T-helper 2 cell treated with Interferon-gamma antibody and Interleukin-4, amounts not matched to agents 5 μg/mL and 100 μg/mL, for 36 hours (primary cell): ENCODE data around the gene IGF1.

Experiments used
- DNase-seq: peaks from one replicate; pipeline ENCODE4 v3.0.0; 2021; ENCODE audit warnings: low spot score
- H3K27ac Mint-ChIP-seq: one replicate; pipeline ENCODE4 v1.8.0; 2021; ENCODE audit warnings: mild to moderate bottlenecking, mixed read lengths
- H3K27me3 Mint-ChIP-seq: one replicate; pipeline ENCODE4 v1.8.0; 2021; ENCODE audit warnings: low read depth, mixed read lengths
- H3K36me3 Mint-ChIP-seq: one replicate; pipeline ENCODE4 v1.8.0; 2021; ENCODE audit warnings: low read depth, mixed read lengths
- H3K4me1 Mint-ChIP-seq: one replicate; pipeline ENCODE4 v1.8.0; 2021; ENCODE audit warnings: low read depth, mixed read lengths
- H3K4me3 Mint-ChIP-seq: one replicate; pipeline ENCODE4 v1.8.0; 2022; ENCODE audit warnings: mild to moderate bottlenecking, moderate library complexity, mixed read lengths
- H3K9me3 Mint-ChIP-seq: one replicate; pipeline ENCODE4 v1.8.0; 2021; ENCODE audit warnings: mixed read lengths

IGF1 gene

DNA sequence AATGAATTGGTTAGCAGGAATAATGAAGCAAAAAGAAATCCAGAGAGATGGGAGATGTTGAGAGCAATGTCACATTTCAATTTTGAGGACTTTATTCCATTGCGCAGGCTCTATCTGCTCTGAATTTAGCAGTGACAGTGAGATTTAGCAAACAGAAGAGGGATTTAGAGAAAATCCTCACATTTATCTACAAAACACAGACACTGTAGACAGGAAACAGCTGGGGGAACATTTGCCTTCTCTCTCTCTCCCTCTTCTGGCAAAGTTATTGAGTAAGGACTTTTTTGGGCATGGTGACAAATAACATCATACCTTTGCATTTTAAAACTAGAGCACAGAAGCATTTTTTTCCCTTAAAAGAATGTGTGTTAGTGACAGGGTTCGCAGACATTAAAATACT, at the start of gene IGF1:
Gene IGF1, minus strand, starts transcription at position 158 of the 400 bp plus-strand sequence. CDS start 182 bp downstream, outside the sequence.
- Mint-ChIP-seq H3K4me1 (peaks cover 42% of the 10 kb centered on the region), H3K4me3 (no peak within 1 kb of the TSS), H3K36me3 (peaks cover 2% of the 10 kb centered on the region), H3K9me3 (peaks cover 10% of the 10 kb centered on the region), H3K27ac (no peak within 1 kb of the TSS), H3K27me3 (peaks cover 2% of the 10 kb centered on the region)
- DNase-seq: no peak

DNA sequence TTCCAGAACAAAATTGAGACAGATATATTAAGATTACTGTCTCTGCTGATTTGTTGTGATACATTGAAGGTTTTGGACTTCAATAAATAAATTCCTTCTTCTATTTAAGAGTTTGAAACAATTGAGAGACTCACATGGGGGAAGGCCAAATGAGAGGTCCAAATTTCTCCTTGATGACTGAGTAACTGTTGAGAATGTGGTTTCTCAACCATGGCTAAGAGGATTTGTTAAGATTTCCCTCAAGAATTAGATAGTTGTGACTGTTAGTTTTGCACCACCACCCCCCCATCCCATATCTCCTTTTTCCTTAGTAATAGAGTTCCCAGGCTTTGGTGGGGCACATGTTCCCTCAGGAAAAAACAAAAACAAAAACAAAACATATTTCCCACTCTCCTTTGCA, 47.7 kb upstream of the IGF1 start:
- Mint-ChIP-seq H3K27ac (no peak overlapping the region), H3K4me1 (no peaks in the 10 kb centered on the region), H3K27me3 (no peaks in the 10 kb centered on the region), H3K9me3 (no peaks in the 10 kb centered on the region), H3K4me3 (no peak overlapping the region), H3K36me3 (no peaks in the 10 kb centered on the region)
- no peak for DNase-seq

DNA sequence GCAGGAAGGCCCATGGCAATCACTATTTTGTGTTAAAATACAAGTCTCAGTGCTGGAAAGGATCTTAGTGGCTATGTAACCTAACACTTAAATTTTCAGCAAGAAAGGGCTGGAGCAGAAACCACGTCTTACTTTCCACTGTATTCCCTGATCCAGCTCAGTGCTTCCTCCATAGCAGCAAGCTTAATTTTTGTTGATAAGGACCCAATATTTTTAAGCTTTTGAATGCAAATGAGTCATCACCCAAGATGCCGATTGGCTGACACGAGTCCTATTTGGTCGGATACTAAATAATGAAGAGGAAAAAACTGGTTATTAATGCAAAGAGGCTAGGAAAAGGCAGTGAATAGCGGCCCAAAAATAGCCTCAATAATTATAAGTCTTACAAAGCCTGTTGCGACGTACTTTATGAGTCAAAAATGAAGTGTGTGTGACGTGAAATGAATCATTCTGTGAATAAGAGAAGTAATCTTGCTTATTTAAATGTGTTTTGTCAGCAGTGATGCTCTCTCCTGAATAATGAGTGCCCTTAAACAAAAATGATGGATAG, 46.9 kb upstream of the IGF1 start:
- H3K27ac Mint-ChIP-seq: no peak overlapping the region
- no peak overlapping the region for H3K4me3 Mint-ChIP-seq
- H3K4me1 Mint-ChIP-seq: no peaks in the 10 kb centered on the region
- H3K27me3 Mint-ChIP-seq: no peaks in the 10 kb centered on the region
- no peaks in the 10 kb centered on the region for H3K36me3 Mint-ChIP-seq
- H3K9me3 Mint-ChIP-seq: no peaks in the 10 kb centered on the region
- no peak for DNase-seq

DNA sequence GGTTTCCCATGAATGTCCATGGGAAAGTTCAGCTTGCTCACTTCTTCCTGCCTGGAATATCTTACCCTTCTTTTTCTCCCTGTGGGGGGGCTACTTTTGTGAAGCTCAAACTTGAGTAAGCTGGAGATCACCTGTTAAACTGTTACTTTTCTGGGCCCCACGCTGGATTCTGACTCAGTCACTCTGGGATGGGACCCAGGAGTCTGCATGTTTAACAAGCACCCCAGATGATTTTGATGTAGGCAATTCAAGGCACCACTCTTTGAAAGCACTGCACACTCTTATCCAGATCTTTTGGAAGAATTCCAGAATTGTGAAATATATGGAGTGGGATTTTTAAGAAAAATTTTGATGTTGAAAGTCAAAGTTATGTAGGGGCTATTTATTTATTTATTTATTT, 46.3 kb upstream of the IGF1 start:
- Mint-ChIP-seq H3K9me3 (no peaks in the 10 kb centered on the region), H3K27me3 (no peaks in the 10 kb centered on the region), H3K4me1 (no peaks in the 10 kb centered on the region), H3K4me3 (no peak overlapping the region), H3K27ac (no peak overlapping the region), H3K36me3 (no peaks in the 10 kb centered on the region)
- DNase-seq: no peak

DNA sequence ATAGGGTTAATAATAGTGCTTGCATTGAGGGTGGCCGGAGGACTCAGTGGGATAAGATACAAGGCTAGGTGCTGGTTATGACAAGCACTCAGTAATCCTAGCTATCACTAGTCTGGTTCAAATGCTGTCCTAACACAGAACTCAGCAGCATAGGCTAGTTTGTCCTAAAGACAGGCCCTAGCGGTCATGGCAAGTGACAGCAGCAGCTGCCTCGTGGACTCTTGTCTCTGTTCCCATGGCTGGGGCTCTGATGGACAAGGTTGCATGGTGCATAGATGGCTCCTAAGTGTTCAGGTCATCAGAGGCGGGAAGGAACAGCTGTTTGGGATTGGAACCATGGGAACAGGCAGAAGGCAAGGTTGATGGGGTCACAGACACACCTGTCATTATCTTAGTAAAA, 42.4 kb upstream of the IGF1 start:
- Mint-ChIP-seq H3K9me3 (no peaks in the 10 kb centered on the region), H3K27me3 (peaks cover 2% of the 10 kb centered on the region), H3K4me3 (no peak overlapping the region), H3K27ac (no peak overlapping the region), H3K36me3 (no peaks in the 10 kb centered on the region), H3K4me1 (no peaks in the 10 kb centered on the region)
- no peak for DNase-seq

DNA sequence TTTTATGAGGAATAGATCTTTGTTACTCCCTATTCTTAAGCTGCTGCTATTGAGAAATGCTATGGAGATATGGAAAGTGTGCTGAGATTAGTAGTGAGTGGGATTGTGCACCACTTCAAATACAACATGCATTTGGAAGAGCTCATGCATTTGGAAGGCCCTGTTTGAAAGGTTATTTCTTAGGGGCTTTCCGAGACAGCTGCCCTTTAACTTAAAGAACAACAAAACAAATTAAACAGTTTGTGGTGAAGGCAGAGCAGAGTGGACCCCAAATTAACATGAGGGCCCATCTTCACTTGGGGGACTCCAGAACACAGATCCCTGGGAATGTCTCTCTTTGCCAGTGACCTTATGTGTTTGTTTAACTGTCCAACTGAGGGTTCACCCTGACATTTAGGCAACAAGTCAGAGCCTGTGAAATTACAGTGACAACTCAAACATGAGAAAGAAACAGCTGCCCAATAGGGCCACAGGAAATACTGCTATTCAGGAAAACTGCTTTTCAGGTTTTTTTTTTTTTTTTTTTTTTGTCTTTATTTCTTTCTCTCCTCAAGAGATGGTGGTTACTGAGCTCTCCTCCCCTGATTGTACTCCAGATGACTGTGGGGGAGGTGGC, 41.4 kb upstream of the IGF1 start:
- H3K4me1 Mint-ChIP-seq: no peaks in the 10 kb centered on the region
- H3K36me3 Mint-ChIP-seq: no peaks in the 10 kb centered on the region
- DNase-seq: no peak
- H3K4me3 Mint-ChIP-seq: no peak overlapping the region
- no peak overlapping the region for H3K27ac Mint-ChIP-seq
- H3K9me3 Mint-ChIP-seq: no peaks in the 10 kb centered on the region
- peaks cover 2% of the 10 kb centered on the region for H3K27me3 Mint-ChIP-seq

DNA sequence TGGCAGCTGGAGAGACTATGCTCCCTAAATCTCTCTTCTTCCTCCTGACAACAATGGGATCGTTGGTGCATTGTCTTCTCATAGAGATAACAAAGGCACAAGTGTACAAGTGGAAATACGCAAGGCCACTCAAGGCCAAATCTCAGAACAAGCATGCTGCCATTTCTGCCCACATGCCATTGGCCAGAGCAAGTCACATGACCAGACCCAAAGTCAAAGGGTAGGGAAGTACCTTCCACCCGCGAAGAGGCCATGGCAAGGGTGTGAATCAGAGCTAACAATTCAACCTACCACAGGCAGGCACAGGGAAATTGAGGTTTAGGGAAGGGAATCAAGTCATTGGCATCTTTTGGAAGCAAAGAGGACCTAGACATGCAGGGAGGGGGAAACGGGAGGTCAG, 38.5 kb upstream of the IGF1 start:
- no peak for DNase-seq
- Mint-ChIP-seq H3K4me3 (no peak overlapping the region), H3K9me3 (no peaks in the 10 kb centered on the region)

DNA sequence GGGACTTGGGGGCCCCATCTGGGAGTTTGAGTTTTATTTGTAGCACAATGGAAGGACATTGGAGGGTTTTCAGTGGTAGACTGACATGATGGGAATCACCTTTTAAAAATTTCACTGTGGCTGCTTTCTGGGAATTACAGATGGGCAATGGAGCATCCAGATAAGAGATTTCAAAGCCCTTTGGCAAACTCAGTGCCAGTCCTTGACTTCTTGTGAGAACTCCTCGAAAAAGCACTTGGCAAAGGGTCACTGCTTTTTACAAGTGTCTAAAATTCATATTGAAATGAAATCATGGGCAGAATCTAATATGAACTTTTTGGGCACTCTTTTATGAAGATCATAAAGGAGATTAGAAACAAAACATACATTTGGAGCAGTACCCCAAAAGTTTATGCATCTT, 34.3 kb upstream of the IGF1 start:
- Mint-ChIP-seq H3K27me3 (peaks cover 8% of the 10 kb centered on the region), H3K36me3 (no peaks in the 10 kb centered on the region), H3K27ac (no peak overlapping the region), H3K4me1 (peaks cover 6% of the 10 kb centered on the region), H3K4me3 (no peak overlapping the region), H3K9me3 (no peaks in the 10 kb centered on the region)
- DNase-seq: no peak

More for the DNA sequence above, 38.5 kb upstream of the IGF1 start:
- no peak overlapping the region for H3K27ac Mint-ChIP-seq
- H3K27me3 Mint-ChIP-seq: peaks cover 2% of the 10 kb centered on the region
- H3K4me1 Mint-ChIP-seq: no peaks in the 10 kb centered on the region
- H3K36me3 Mint-ChIP-seq: no peaks in the 10 kb centered on the region

DNA sequence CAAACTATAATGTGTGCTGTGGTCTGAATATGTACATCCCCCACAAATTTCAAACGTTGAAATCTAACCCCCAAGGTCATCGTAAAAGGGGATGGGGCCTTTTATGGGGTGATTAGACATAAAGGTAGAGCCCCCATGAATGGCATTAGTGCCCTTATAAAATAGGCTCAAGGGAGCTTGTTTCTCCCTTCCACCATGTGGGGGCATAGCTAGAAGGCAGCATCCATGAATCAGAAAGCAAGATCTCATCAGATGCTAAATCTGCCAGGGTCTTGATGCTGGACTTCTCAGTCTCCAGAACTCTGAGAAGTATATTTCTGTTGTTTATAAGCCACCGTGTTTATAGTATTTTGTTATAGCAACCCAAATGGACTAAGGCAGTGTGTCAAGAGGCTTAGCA, 33.4 kb upstream of the IGF1 start:
- H3K9me3 Mint-ChIP-seq: no peaks in the 10 kb centered on the region
- H3K4me1 Mint-ChIP-seq: peaks cover 6% of the 10 kb centered on the region
- H3K27ac Mint-ChIP-seq: no peak overlapping the region
- H3K4me3 Mint-ChIP-seq: no peak overlapping the region
- peaks cover 5% of the 10 kb centered on the region for H3K27me3 Mint-ChIP-seq
- no peak for DNase-seq
- H3K36me3 Mint-ChIP-seq: no peaks in the 10 kb centered on the region

DNA sequence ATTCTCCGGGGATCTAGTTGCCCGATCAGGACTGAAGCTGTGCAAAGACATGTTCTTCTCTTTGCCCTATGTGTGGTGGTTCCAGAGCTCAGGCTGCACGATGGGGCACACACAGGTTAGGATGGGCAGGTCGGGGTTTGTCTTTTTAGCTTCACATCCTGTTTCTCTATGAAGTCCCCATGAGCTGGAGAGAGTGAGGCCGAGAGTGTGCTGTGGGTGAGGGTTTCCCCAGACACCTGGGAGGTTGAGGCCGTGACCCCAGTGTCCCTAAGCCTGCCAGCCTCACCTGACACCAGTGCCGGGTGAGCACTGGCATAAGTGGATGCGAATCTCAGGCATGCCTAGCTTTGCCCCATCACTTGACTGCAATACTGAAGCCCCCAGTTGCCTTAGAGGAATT, 32.9 kb upstream of the IGF1 start:
- no peak for DNase-seq
- no peaks in the 10 kb centered on the region for H3K9me3 Mint-ChIP-seq
- H3K4me1 Mint-ChIP-seq: peaks cover 6% of the 10 kb centered on the region
- peaks cover 5% of the 10 kb centered on the region for H3K27me3 Mint-ChIP-seq
- H3K4me3 Mint-ChIP-seq: no peak overlapping the region
- no peaks in the 10 kb centered on the region for H3K36me3 Mint-ChIP-seq
- no peak overlapping the region for H3K27ac Mint-ChIP-seq

DNA sequence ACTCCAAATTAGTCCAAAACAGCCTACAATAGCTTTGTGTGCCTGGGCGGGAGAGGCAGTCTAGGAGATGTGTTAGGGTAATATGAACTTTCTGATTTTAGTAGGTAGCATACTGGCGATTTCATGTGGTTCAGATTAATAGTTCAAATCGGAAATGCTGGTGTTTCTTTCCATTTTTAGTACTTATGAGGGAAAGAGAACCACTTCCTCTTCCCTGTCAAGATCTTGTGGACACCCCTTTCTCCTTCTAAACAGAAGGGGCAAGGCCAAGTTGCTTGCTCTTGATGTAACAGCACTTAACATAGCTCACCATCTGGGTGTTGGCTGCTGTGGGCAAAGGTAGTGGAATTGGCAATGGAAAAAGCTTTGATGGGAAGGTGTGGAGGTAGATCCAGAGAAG, 32.2 kb upstream of the IGF1 start:
- Mint-ChIP-seq H3K27ac (no peak overlapping the region), H3K4me1 (peaks cover 6% of the 10 kb centered on the region), H3K27me3 (peaks cover 5% of the 10 kb centered on the region), H3K4me3 (no peak overlapping the region), H3K36me3 (no peaks in the 10 kb centered on the region), H3K9me3 (no peaks in the 10 kb centered on the region)
- DNase-seq: no peak

DNA sequence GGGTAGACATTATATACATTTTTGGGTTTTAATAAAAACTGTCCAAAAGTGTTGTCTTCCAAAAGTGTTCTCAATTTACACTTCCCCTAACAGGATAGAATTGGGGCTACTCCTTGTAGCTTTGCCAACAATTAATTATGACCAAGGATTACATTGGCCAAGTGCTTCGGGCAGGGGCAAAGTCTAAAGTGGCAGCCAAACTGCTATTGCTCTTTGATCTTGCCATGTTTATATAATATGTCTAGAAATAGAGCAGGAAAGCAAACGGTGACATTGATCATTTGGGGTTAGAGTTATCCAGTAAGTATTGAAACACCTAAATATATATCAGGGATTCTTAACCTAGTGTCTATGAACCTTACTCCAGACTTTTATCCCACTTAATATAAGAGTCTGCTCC, 31.2 kb upstream of the IGF1 start:
- no peak for DNase-seq
- H3K4me3 Mint-ChIP-seq: no peak overlapping the region
- peaks cover 5% of the 10 kb centered on the region for H3K27me3 Mint-ChIP-seq
- peaks cover 6% of the 10 kb centered on the region for H3K4me1 Mint-ChIP-seq
- H3K27ac Mint-ChIP-seq: no peak overlapping the region
- H3K9me3 Mint-ChIP-seq: no peaks in the 10 kb centered on the region
- H3K36me3 Mint-ChIP-seq: no peaks in the 10 kb centered on the region

DNA sequence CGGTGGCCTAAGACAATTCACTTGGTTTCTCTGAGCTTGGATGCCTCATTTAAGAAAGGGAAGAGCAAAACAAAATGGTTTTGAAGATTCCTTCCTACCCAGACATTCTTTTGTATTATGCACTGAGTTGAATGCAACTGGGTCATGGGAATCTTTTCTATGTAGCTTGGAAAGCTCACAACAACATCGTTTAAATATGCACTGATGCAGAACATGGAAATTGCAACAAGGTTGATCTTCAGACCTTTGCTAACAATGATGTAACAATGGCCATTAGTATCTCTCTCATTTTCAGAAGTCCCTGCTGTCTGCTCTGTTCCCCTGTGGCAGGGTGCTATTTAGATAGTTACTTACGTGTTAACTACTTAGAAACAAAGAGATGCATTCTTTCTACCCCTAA, 30.1 kb upstream of the IGF1 start:
- DNase-seq: no peak
- peaks cover 5% of the 10 kb centered on the region for H3K27me3 Mint-ChIP-seq
- peaks cover 6% of the 10 kb centered on the region for H3K4me1 Mint-ChIP-seq

DNA sequence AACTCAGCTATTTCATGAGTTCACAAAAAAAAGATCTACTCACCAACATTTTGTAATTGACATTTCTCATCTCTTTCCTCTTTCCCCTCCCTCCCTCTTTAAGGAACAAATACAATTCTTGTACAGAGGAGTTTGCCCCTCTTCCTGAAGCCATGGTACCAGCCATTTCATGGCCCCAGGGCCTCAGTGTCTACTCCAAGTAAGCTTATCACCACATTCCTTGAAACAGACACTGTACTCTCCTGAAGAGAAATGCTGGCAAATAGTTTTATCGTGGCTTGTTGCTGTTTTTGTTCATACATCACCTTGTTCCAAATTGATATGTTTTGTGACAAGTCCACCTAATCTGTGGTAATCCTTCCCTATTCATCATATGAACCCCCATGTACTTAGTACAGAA, 29.7 kb upstream of the IGF1 start:
- Mint-ChIP-seq H3K4me1 (peaks cover 6% of the 10 kb centered on the region), H3K9me3 (no peaks in the 10 kb centered on the region), H3K27me3 (peaks cover 5% of the 10 kb centered on the region), H3K4me3 (no peak overlapping the region), H3K27ac (no peak overlapping the region), H3K36me3 (no peaks in the 10 kb centered on the region)
- DNase-seq: no peak

More for the DNA sequence above, 30.1 kb upstream of the IGF1 start:
- Mint-ChIP-seq H3K36me3 (no peaks in the 10 kb centered on the region), H3K27ac (no peak overlapping the region), H3K9me3 (no peaks in the 10 kb centered on the region), H3K4me3 (no peak overlapping the region)

DNA sequence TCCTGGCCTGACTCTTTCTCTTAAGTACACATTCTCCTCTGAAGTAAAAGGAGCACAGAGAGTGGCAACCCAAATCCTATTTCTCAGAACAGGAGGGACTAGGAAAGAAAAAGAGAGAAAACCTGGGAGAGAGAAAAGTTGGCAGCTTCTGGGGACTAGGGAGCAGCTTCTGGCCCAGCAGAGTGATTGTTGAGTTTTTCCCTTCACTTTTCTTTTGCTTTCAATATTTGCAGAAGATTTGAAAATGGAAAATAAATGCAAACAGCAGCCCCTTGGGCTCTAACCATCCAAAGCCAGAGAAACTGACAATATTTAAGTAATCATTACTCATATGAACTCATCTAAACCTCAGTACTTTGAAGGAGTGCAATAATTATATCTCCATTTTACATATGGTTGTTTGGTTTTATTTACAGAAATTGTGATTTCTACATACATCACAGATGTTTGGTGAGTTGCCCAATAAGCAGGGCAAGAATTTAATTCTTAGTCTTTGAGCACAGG, 28.8 kb upstream of the IGF1 start:
- no peak for DNase-seq
- Mint-ChIP-seq H3K27me3 (peaks cover 5% of the 10 kb centered on the region), H3K4me3 (no peak overlapping the region), H3K27ac (no peak overlapping the region), H3K4me1 (peaks cover 6% of the 10 kb centered on the region), H3K36me3 (no peaks in the 10 kb centered on the region), H3K9me3 (no peaks in the 10 kb centered on the region)
